ENCODE data around the gene ATP8B1.
A peak's percentile ranks its signal among the peaks of the same experiment; 100 is the strongest.

ATP8B1 gene

DNA sequence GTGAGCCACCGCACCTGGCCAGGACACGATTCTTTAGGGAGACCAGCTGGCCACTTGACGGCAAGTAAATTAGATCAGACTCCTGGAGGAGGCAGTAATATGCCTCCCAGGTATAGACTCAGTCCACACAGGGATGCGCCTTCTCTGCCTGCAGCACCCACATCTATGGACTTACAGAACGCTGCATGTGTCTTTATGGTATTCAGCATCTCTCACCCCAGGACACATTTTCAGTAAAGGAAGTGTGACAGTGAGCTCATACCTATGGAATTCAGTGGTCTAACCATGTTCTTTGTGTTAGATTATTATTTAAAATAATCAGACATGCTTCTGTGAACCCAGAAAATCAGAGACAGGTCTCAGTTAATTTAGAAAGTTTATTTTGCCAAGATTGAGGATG, 175.6 kb downstream of the ATP8B1 start:
- TF ChIP-seq, protein P1, sequence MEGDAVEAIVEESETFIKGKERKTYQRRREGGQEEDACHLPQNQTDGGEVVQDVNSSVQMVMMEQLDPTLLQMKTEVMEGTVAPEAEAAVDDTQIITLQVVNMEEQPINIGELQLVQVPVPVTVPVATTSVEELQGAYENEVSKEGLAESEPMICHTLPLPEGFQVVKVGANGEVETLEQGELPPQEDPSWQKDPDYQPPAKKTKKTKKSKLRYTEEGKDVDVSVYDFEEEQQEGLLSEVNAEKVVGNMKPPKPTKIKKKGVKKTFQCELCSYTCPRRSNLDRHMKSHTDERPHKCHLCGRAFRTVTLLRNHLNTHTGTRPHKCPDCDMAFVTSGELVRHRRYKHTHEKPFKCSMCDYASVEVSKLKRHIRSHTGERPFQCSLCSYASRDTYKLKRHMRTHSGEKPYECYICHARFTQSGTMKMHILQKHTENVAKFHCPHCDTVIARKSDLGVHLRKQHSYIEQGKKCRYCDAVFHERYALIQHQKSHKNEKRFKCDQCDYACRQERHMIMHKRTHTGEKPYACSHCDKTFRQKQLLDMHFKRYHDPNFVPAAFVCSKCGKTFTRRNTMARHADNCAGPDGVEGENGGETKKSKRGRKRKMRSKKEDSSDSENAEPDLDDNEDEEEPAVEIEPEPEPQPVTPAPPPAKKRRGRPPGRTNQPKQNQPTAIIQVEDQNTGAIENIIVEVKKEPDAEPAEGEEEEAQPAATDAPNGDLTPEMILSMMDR (IDR thresholded peaks at IDR 0.05; ENCODE audit: insufficient read depth, low read depth, low read length, missing control alignments): no peak
- DNase-seq (ENCODE audit: low read depth): peak; percentile 29
- no peak overlapping the region for H3K4me3 ChIP-seq (ENCODE audit: low read length)

DNA sequence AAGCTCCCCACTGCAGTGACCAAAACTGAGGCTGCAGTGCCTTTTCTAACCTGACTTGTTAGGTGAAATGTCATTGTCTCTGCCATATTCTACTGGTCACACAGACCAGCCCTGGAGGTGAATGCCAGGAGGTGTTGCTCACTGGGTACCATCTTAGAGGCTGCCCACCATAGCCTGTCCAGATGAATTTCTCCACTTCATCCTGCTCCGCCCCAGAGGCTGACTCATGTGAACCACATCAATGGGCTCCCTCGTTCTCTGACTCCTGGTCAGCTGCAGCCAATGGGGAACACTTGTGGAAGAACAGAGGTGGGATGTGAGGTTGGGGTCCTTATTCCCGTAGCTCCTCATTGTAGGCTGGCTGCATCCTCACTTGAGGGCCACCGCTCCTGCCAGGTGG, 178.1 kb downstream of the ATP8B1 start:
- no peak overlapping the region for H3K4me3 ChIP-seq (ENCODE audit: low read length)
- TF ChIP-seq, protein P1 (IDR thresholded peaks at IDR 0.05; ENCODE audit: insufficient read depth, low read depth, low read length, missing control alignments): no peak
- DNase-seq (ENCODE audit: low read depth): peak; percentile 47

DNA sequence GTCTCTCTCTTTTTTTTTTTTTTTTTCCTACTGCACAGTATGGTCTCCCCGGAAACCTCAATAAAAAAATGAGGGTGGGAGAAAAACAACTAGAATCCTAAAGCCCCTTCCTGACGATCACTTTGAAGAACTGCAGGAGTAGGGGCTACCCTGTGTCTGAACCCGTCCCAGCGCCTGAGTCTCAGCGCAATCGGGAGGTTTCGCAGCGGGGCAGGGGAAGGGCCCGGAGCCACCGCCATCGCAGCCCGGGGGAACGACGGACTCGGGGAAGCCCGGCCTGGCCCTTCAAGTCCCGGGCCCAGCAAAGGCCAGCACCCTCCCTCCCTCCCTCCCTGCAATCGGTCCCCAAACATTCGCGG, 181.9 kb downstream of the ATP8B1 start:
- peak; percentile 24 for DNase-seq (ENCODE audit: low read depth)
- peak overlapping the region; percentile 95 for H3K4me3 ChIP-seq (ENCODE audit: low read length)
- TF ChIP-seq, protein P1 (IDR thresholded peaks at IDR 0.05; ENCODE audit: insufficient read depth, low read depth, low read length, missing control alignments): no peak

DNA sequence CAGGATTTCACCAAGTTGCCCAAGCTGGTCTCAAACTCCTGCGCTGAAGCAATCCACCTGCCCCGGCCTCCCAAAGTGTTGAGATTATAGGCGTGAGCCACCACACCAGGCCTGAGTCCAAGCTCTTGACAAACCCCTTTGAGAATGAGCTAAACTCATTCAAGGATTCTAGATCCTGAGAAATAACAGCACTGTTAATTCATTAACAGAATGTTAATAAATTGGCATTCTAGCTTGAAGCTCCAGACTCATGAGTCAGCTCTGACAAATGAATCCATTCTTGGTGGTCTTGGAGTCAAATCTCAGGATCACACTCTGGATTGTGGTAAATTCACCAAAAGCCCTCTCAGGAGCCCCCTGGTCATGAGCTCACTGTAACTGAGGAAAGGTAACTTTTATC, 183.2 kb downstream of the ATP8B1 start:
- TF ChIP-seq, protein P1 (IDR thresholded peaks at IDR 0.05; ENCODE audit: insufficient read depth, low read depth, low read length, missing control alignments): no peak
- no peak overlapping the region for H3K4me3 ChIP-seq (ENCODE audit: low read length)
- DNase-seq (ENCODE audit: low read depth): no peak

DNA sequence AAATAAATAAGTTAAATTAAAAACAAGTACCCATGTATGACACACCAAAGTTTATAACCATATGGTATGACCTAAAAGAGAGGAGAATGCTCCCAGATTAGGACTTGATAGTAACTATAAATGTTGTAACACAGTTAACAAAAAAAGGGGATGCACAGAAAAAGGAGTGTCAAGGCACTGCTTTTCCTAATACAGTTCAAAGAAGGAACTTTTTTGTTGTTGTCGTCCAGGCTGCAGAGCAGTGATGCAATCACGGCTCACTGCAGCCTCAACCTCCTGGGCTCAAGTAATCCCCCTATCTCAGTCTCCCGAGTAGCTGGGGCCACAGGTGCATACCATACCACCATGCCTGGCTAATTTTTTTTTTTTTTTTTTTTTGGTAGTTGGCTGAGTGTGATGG, 184.2 kb downstream of the ATP8B1 start:
- TF ChIP-seq, protein P1 (IDR thresholded peaks at IDR 0.05; ENCODE audit: insufficient read depth, low read depth, low read length, missing control alignments): no peak
- DNase-seq (ENCODE audit: low read depth): no peak
- H3K4me3 ChIP-seq (ENCODE audit: low read length): no peak overlapping the region

DNA sequence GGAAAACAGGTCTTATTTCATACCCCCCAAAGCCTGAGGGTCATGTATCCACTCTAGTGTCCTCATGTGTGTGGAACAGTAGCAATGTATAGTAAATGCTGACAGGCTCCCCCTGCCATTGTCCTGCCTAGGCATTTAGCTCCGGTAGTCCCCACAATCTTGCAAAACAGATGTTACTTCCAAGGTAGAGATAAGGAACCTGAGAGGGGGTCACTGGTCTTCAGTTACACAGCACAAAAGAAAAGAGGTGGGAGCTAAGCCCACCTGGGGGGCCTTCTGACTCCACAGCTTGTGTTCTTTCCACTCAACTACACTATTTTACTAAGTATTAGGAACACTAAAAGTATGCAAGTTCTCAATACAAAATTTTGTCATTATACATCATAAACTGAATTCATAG, 199.2 kb downstream of the ATP8B1 start:
- TF ChIP-seq, protein P1 (IDR thresholded peaks at IDR 0.05; ENCODE audit: insufficient read depth, low read depth, low read length, missing control alignments): no peak
- no peak for DNase-seq (ENCODE audit: low read depth)
- no peak overlapping the region for H3K4me3 ChIP-seq (ENCODE audit: low read length)
